Stimulated activated naive CD8-positive, alpha-beta T cell treated with anti-CD3 and anti-CD28 coated beads, Interleukin-15, Interleukin-2, amounts not matched to agents 100 U/mL and 50 U/mL, for 24 hours (primary cell): ENCODE measurements around the gene MORN1.

ENCODE experiments used
- ATAC-seq: fragments of 150-1000 bp; cut with Tn5 transposase; one replicate; pipeline ENCODE4 v1.10.0; 2021
- DNase-seq: peaks from one replicate; pipeline ENCODE4 v3.0.0; 2021

MORN1 gene

GRCh38 chr1:2419416-2419815 lies 28.1 kb upstream of the MORN1 start:
- no peak for ATAC-seq
- DNase-seq, result no peak

- DNase-seq (no peak), ATAC-seq (no peak)
These were observed 27.5 kb upstream of the MORN1 start for GRCh38 chr1:2418791-2419320.

GRCh38 chr1:2417833-2418225 lies 26.5 kb upstream of the MORN1 start:
- DNase-seq, result no peak
- no peak for ATAC-seq

- no peak for ATAC-seq
- no peak for DNase-seq
These were observed 25.9 kb upstream of the MORN1 start for GRCh38 chr1:2417083-2417832.

GRCh38 chr1:2416403-2416802 lies 25.0 kb upstream of the MORN1 start:
- DNase-seq (peak; percentile 51), ATAC-seq (no peak)

- DNase-seq (peak; percentile 53), ATAC-seq (no peak)
These were observed 24.5 kb upstream of the MORN1 start for GRCh38 chr1:2415801-2416208.

- ATAC-seq (no peak), DNase-seq (no peak)
These were observed 24.0 kb upstream of the MORN1 start for GRCh38 chr1:2415337-2415736.

- ATAC-seq (no peak), DNase-seq (peak; percentile 83)
These were observed 23.1 kb upstream of the MORN1 start for GRCh38 chr1:2414297-2414958.

GRCh38 chr1:2413495-2414296 lies 22.3 kb upstream of the MORN1 start:
- peak; percentile 45 for DNase-seq

GRCh38 chr1:2412773-2413494 lies 21.6 kb upstream of the MORN1 start:
- ATAC-seq, result peak; percentile 21
- peak; percentile 28 for DNase-seq

More at GRCh38 chr1:2413495-2414296, 22.3 kb upstream of the MORN1 start:
- ATAC-seq, result no peak

GRCh38 chr1:2412395-2412772 lies 21.0 kb upstream of the MORN1 start, which contains the start of gene PEX10:
Gene PEX10, minus strand, starts transcription at chr1:2412564. Its CDS starts 62 bp downstream, at chr1:2412502.
- peak; percentile 90 for ATAC-seq

GRCh38 chr1:2411801-2412394 lies 20.5 kb upstream of the MORN1 start:
- DNase-seq, result no peak
- ATAC-seq, result peak; percentile 35

More at GRCh38 chr1:2412395-2412772, 21.0 kb upstream of the MORN1 start, which contains the start of gene PEX10:
- DNase-seq, result peak; percentile 100

- ATAC-seq (no peak), DNase-seq (no peak)
These were observed 18.4 kb upstream of the MORN1 start for GRCh38 chr1:2409745-2410144.

- DNase-seq (no peak), ATAC-seq (no peak)
These were observed 17.5 kb upstream of the MORN1 start for GRCh38 chr1:2408859-2409276.

- DNase-seq (no peak), ATAC-seq (no peak)
These were observed 17.1 kb upstream of the MORN1 start for GRCh38 chr1:2408456-2408855.

- ATAC-seq (no peak), DNase-seq (no peak)
These were observed 16.6 kb upstream of the MORN1 start for GRCh38 chr1:2407991-2408275.

GRCh38 chr1:2407166-2407990 lies 16.0 kb upstream of the MORN1 start:
- DNase-seq, result no peak
- no peak for ATAC-seq

- DNase-seq, result no peak
- ATAC-seq, result no peak
These were observed 15.2 kb upstream of the MORN1 start for GRCh38 chr1:2406451-2407041.

- no peak for DNase-seq
- no peak for ATAC-seq
These were observed 14.4 kb upstream of the MORN1 start for GRCh38 chr1:2405588-2406295.
